Ovary (tissue), 3 donors: Measurements from ENCODE around the gene EGLN2.

Experiments
- CTCF ChIP-seq, 3 donors: fragments of 450-650 bp in 2 of 3; fragments of 200-600 bp in 1 of 3; IDR thresholded peaks; one replicate each; pipeline versions ENCODE4 v1.5.1 to v1.8.0; 2016 to 2022; ENCODE audit warnings: antibody characterized with exemption in 3 of 3, mild to moderate bottlenecking in 1 of 3
- EP300 ChIP-seq: sonication (generic); formaldehyde crosslinking; IDR thresholded peaks from one replicate; pipeline ENCODE4 v1.6.1; 2017; ENCODE audit warnings: antibody characterized with exemption
- POLR2A ChIP-seq: fragments of 450-650 bp; IDR thresholded peaks from one replicate; pipeline ENCODE4 v1.6.1; 2017; ENCODE audit warnings: antibody characterized with exemption, mild to moderate bottlenecking, moderate library complexity
- donor health status: DM: no; HTN: no; CAD: no.

GRCh38 chr19:40785526-40785925, 13.5 kb upstream of the EGLN2 start:
- TF ChIP-seq CTCF (IDR thresholded peaks at IDR 0.05) (no peak), EP300 (no peak), POLR2A (no peak)
